ENCODE data around the gene BSN.

- TF ChIP-seq CTCF (IDR thresholded peaks at IDR 0.05) (no peak), EP300 (IDR thresholded peaks at IDR 0.05; ENCODE audit: low read depth) (no peak), POLR2A (IDR thresholded peaks at IDR 0.05) (no peak), POLR2AphosphoS5 (IDR thresholded peaks at IDR 0.05) (no peak)
These were observed 98.7 kb downstream of the BSN start for GRCh38 chr3:49652903-49653415.
